GM19438 (cell line): ENCODE measurements around the gene FER.

Experiments
- ATAC-seq: cut with Tn5 transposase; IDR thresholded peaks from one replicate; pipeline ENCODE4 v1.9.1; 2021; ENCODE audit warnings: low read depth; ENCODE audit not compliant: unreplicated experiment

FER gene

GRCh38 chr5:109223531-109223930, 475.8 kb downstream of the FER start:
- no peak for ATAC-seq

- ATAC-seq: no peak
These were observed 476.7 kb downstream of the FER start for GRCh38 chr5:109224276-109224882.

GRCh38 chr5:109225716-109226625, 478.3 kb downstream of the FER start:
- no peak for ATAC-seq

GRCh38 chr5:109230369-109230768, 482.7 kb downstream of the FER start:
- no peak for ATAC-seq

GRCh38 chr5:109231331-109231730, 483.6 kb downstream of the FER start:
- ATAC-seq: no peak

- no peak for ATAC-seq
These were observed 486.7 kb downstream of the FER start for GRCh38 chr5:109234381-109234780.

GRCh38 chr5:109239456-109239855, 491.8 kb downstream of the FER start:
- ATAC-seq: no peak

- ATAC-seq: no peak
These were observed 494.8 kb downstream of the FER start for GRCh38 chr5:109242518-109242917.

GRCh38 chr5:109246395-109246794, 498.7 kb downstream of the FER start:
- ATAC-seq: no peak
